UCSD-AML1 (cell line): ENCODE results near the gene LDLRAD4.

Experiments
- DNase-seq: peaks from one replicate; lab custom pipeline; 2025; ENCODE audit not compliant: unreplicated experiment; lab: John Stamatoyannopoulos, UW

Gene LDLRAD4

GRCh38 chr18:13580991-13581390, 362.4 kb downstream of the LDLRAD4 start:
- DNase-seq, result no peak

GRCh38 chr18:13581496-13582177, 363.1 kb downstream of the LDLRAD4 start:
- DNase-seq, result no peak

GRCh38 chr18:13582178-13582670, 363.7 kb downstream of the LDLRAD4 start:
- no peak for DNase-seq

GRCh38 chr18:13583576-13584550, 365.3 kb downstream of the LDLRAD4 start:
- DNase-seq, result no peak

- DNase-seq, result no peak
Measured at GRCh38 chr18:13584825-13585224, 366.3 kb downstream of the LDLRAD4 start.

GRCh38 chr18:13585379-13586153, 367.0 kb downstream of the LDLRAD4 start:
- DNase-seq, result no peak

- no peak for DNase-seq
Measured at GRCh38 chr18:13587001-13587400, 368.4 kb downstream of the LDLRAD4 start.

- no peak for DNase-seq
Measured at GRCh38 chr18:13587477-13587876, 368.9 kb downstream of the LDLRAD4 start.

GRCh38 chr18:13587937-13588336, 369.4 kb downstream of the LDLRAD4 start:
- DNase-seq, result no peak

GRCh38 chr18:13589316-13589715, 370.8 kb downstream of the LDLRAD4 start:
- DNase-seq, result no peak

- no peak for DNase-seq
Measured at GRCh38 chr18:13589943-13590342, 371.4 kb downstream of the LDLRAD4 start.

- no peak for DNase-seq
Measured at GRCh38 chr18:13592246-13592645, 373.7 kb downstream of the LDLRAD4 start.

GRCh38 chr18:13594551-13594950, 376.0 kb downstream of the LDLRAD4 start:
- DNase-seq, result no peak

GRCh38 chr18:13597068-13597467, 378.5 kb downstream of the LDLRAD4 start:
- no peak for DNase-seq

- DNase-seq, result no peak
Measured at GRCh38 chr18:13598591-13598990, 380.0 kb downstream of the LDLRAD4 start.

- no peak for DNase-seq
Measured at GRCh38 chr18:13599031-13599430, 380.5 kb downstream of the LDLRAD4 start.

GRCh38 chr18:13603304-13604019, 384.9 kb downstream of the LDLRAD4 start:
- DNase-seq, result no peak

- DNase-seq, result no peak
Measured at GRCh38 chr18:13604786-13605185, 386.2 kb downstream of the LDLRAD4 start.

- no peak for DNase-seq
Measured at GRCh38 chr18:13605477-13605876, 386.9 kb downstream of the LDLRAD4 start.

GRCh38 chr18:13605901-13606300, 387.3 kb downstream of the LDLRAD4 start:
- DNase-seq, result no peak
